ENCODE results near the gene TBCD. TPM values are rescaled to one million over a fixed set of nuclear protein-coding genes. Genes with fewer than 3 reads are reported as not detected.

TBCD gene
- total RNA-seq, 1 donor from 2014 or later = 207 TPM

DNA sequence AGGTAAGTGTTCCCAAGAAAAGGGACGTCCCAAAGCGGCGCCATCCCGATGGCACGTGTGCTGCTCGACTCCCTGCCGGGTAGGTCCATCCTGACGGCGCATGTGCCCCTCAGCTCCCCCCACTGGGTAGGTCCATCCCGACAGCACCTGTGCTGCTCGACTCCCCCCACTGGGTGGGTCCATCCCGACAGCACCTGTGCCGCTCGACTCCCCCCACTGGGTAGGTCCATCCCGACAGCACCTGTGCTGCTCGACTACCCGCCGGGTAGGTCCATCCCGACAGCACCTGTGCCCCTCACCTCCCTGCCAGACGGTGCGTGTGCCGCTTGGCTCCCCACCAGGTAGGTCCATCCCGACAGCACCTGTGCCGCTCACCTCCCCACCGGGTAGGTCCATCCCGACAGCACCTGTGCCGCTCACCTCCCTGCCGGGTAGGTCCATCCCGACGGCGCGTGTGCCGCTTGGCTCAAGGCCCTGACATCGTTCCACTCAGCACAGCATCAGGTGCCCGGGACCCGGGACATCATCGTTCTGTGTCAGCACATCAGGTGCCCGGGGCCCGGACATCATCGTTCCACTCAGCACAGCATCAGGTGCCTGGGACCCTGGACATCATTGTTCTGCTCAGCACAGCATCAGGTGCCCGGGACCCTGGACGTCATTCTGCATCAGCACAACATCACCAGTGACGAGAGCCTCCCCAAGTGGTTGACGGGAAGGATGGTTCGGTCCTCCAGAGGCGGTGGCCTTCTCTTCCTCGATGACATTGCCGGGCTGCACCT is 22.2 kb upstream of the TBCD start:
- H3K27ac Mint-ChIP-seq (ENCODE audit: unreplicated experiment) = no peak overlapping the region

DNA sequence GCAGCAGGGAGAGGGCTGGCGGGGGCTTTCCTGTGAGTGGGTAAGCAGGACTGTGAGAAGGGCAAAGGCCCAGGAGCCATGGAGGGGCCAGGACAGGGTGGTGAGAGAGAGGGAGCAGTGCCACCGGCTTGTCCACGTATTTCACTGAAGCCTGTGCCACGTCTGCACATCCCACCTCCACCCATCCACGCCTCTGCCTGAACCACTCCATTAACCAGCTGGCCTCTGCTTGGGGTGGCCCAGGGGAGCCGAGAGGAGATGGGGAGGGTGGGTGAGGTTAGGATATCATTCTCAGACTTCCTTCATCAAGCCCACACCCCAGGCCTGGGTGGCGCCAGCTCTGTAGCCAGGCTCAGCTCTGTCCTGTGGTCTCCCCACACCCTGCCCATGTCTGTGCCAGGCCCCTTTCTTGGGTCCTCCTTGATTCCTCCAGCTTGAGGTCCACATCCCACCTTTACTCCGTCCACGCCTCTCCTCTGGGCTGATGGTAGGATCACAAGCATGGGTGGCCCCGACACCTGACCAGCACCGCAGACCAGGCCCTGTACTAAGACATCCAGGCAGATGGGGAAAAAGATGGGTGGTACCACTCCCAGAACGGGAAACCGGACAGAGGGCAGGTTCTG is 19.6 kb upstream of the TBCD start:
- no peak overlapping the region for H3K4me3 Mint-ChIP-seq (ENCODE audit: unreplicated experiment)
- TF ChIP-seq, protein P1, sequence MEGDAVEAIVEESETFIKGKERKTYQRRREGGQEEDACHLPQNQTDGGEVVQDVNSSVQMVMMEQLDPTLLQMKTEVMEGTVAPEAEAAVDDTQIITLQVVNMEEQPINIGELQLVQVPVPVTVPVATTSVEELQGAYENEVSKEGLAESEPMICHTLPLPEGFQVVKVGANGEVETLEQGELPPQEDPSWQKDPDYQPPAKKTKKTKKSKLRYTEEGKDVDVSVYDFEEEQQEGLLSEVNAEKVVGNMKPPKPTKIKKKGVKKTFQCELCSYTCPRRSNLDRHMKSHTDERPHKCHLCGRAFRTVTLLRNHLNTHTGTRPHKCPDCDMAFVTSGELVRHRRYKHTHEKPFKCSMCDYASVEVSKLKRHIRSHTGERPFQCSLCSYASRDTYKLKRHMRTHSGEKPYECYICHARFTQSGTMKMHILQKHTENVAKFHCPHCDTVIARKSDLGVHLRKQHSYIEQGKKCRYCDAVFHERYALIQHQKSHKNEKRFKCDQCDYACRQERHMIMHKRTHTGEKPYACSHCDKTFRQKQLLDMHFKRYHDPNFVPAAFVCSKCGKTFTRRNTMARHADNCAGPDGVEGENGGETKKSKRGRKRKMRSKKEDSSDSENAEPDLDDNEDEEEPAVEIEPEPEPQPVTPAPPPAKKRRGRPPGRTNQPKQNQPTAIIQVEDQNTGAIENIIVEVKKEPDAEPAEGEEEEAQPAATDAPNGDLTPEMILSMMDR (IDR thresholded peaks at IDR 0.05; ENCODE audit: unreplicated experiment) = no peak
- DNase-seq (ENCODE audit: low spot score) = no peak
- peaks cover 4% of the 10 kb centered on the region for H3K27me3 Mint-ChIP-seq (ENCODE audit: unreplicated experiment)
- H3K4me1 Mint-ChIP-seq (ENCODE audit: unreplicated experiment) = peaks cover 3% of the 10 kb centered on the region
- H3K36me3 Mint-ChIP-seq (ENCODE audit: low read depth, unreplicated experiment) = peaks cover 24% of the 10 kb centered on the region
- no peak overlapping the region for H3K27ac Mint-ChIP-seq (ENCODE audit: unreplicated experiment)
- H3K9me3 Mint-ChIP-seq (ENCODE audit: unreplicated experiment) = no peaks in the 10 kb centered on the region

More for the DNA sequence above, 22.2 kb upstream of the TBCD start:
- Mint-ChIP-seq H3K9me3 (ENCODE audit: unreplicated experiment) (no peaks in the 10 kb centered on the region), H3K4me3 (ENCODE audit: unreplicated experiment) (no peak overlapping the region), H3K27me3 (ENCODE audit: unreplicated experiment) (peaks cover 2% of the 10 kb centered on the region), H3K4me1 (ENCODE audit: unreplicated experiment) (no peaks in the 10 kb centered on the region), H3K36me3 (ENCODE audit: low read depth, unreplicated experiment) (peaks cover 28% of the 10 kb centered on the region)
- no peak for DNase-seq (ENCODE audit: low spot score)
- TF ChIP-seq, protein P1 (IDR thresholded peaks at IDR 0.05; ENCODE audit: unreplicated experiment) = no peak

DNA sequence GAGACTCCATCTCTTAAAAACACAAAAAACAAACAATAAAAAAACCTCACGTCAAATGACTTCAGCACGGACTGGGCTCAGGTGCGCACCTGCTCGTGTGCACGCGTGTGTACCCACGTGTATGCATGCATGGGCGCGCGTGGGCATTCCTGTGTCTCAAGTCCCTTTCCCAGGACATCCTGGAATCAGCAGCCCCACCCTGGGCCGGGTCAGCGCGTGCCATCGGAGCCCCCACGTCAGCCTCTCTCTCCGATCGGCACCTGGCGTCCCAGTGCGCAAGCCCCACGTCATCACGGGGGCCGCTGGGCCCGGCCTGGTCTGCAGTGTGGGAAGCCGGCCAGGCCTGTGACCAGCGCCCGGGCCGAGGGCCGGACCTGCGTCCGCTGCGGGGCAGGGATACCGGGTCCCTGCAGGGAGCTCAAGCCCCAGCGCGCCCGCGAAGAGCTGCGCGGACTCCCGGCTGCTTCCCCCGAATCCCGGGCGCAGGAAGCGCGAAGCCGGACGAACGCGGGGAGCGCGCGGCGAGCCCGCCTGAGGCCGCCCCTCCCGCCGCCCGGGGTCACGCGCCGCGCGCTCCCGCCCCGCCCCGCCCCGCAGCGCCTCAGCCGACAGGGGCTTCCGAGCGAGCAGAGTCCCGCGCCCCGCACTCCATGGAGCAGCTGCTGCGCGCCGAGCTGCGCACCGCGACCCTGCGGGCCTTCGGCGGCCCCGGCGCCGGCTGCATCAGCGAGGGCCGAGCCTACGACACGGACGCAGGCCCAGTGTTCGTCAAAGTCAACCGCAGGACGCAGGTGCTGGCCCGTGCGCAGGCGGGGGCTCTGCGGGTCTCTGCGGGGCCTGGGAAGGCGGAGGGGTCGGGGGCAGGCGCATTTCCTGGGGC is 16.6 kb upstream of the TBCD start, which contains the start of gene FN3K:
Gene FN3K (plus strand): TSS at position 629 of the 880 bp plus-strand sequence. CDS start 22 bp downstream, at position 651.
- peaks cover 18% of the 10 kb centered on the region for H3K36me3 Mint-ChIP-seq (ENCODE audit: low read depth, unreplicated experiment)
- peaks cover 4% of the 10 kb centered on the region for H3K27me3 Mint-ChIP-seq (ENCODE audit: unreplicated experiment)
- H3K27ac Mint-ChIP-seq (ENCODE audit: unreplicated experiment) = no peak within 1 kb of the TSS
- H3K4me1 Mint-ChIP-seq (ENCODE audit: unreplicated experiment) = peaks cover 3% of the 10 kb centered on the region
- peaks cover 3% of the 10 kb centered on the region for H3K9me3 Mint-ChIP-seq (ENCODE audit: unreplicated experiment)
- H3K4me3 Mint-ChIP-seq (ENCODE audit: unreplicated experiment) = peak within 1 kb of the TSS; percentile 85
- TF ChIP-seq, protein P1 (IDR thresholded peaks at IDR 0.05; ENCODE audit: unreplicated experiment) = no peak
- peak; percentile 66 for DNase-seq (ENCODE audit: low spot score)

DNA sequence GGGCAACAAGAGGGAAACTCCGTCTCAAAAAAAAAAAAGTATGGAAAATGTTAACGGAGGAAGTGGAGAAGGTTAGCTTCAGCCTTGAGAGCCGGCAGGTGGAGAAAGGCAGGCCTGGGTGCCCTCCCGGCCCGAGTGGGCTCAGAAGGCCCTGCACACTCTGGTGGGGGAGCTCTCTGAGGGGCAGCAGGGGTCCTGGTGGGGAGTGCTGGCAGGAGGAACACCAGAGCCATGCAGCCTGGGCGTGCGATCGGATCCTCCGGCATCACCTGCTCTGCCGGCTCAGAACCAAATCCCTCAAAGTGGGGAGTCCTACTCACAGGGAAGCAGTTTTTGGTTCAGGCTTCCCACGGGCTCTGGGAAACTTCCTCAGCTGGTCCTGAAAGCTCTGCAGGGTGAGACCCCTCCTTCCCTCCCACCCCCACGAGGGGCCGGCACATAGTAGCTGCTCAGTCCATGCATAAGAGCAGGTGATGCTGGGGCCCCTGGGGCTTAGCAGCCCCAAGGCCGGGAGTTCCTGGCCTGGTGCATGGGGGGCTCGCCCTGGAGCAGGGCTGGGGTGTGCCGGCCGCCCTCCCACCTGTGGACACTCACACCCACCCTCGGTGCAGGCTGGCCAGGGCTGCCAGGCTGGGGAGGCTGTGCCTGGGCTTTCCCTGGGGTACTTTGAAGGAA is 15.2 kb upstream of the TBCD start:
- H3K4me3 Mint-ChIP-seq (ENCODE audit: unreplicated experiment) = peak overlapping the region; percentile 85
- H3K4me1 Mint-ChIP-seq (ENCODE audit: unreplicated experiment) = peaks cover 3% of the 10 kb centered on the region
- no peak overlapping the region for H3K27ac Mint-ChIP-seq (ENCODE audit: unreplicated experiment)
- H3K27me3 Mint-ChIP-seq (ENCODE audit: unreplicated experiment) = peaks cover 4% of the 10 kb centered on the region
- H3K9me3 Mint-ChIP-seq (ENCODE audit: unreplicated experiment) = peaks cover 4% of the 10 kb centered on the region
- peaks cover 28% of the 10 kb centered on the region for H3K36me3 Mint-ChIP-seq (ENCODE audit: low read depth, unreplicated experiment)
- DNase-seq (ENCODE audit: low spot score) = no peak
- TF ChIP-seq, protein P1 (IDR thresholded peaks at IDR 0.05; ENCODE audit: unreplicated experiment) = no peak

Data from endothelial cell (in vitro differentiated cells).